HTR-8/SVneo (cell line): ENCODE data around the gene SLC22A23.
A peak's percentile ranks its signal among the peaks of the same experiment; 100 is the strongest.

Source experiments
- DNase-seq: peaks from one replicate; pipeline ENCODE4 v3.0.0; 2011; ENCODE audit warnings: low spot score, mixed read lengths; ENCODE audit not compliant: insufficient read length
- FAIRE-seq: peaks from 2 replicates; lab custom pipeline; 2011; peaks lifted over from hg19 to GRCh38; lab: Jason Lieb, UNC

The SLC22A23 gene

GRCh38 chr6:3424185-3424927 is 32.5 kb downstream of the SLC22A23 start:
- FAIRE-seq (no peak), DNase-seq (no peak)

GRCh38 chr6:3423439-3424184 is 33.2 kb downstream of the SLC22A23 start:
- no peak for DNase-seq

GRCh38 chr6:3422435-3423070 is 34.3 kb downstream of the SLC22A23 start:
- DNase-seq (no peak), FAIRE-seq (no peak)

More at GRCh38 chr6:3423439-3424184, 33.2 kb downstream of the SLC22A23 start:
- FAIRE-seq: no peak

GRCh38 chr6:3421791-3422434 is 34.9 kb downstream of the SLC22A23 start:
- no peak for DNase-seq
- FAIRE-seq: no peak

- no peak for DNase-seq
- FAIRE-seq: no peak
Observed at GRCh38 chr6:3421143-3421542, 35.7 kb downstream of the SLC22A23 start.

GRCh38 chr6:3419624-3420272 is 37.1 kb downstream of the SLC22A23 start:
- DNase-seq (no peak), FAIRE-seq (no peak)

GRCh38 chr6:3418496-3419060 is 38.3 kb downstream of the SLC22A23 start:
- no peak for FAIRE-seq
- no peak for DNase-seq

GRCh38 chr6:3417473-3417872 is 39.4 kb downstream of the SLC22A23 start:
- DNase-seq (no peak), FAIRE-seq (no peak)

- FAIRE-seq: no peak
- DNase-seq: no peak
Observed at GRCh38 chr6:3415490-3415889, 41.4 kb downstream of the SLC22A23 start.

GRCh38 chr6:3415082-3415453 is 41.8 kb downstream of the SLC22A23 start:
- no peak for FAIRE-seq

GRCh38 chr6:3414327-3415081 is 42.3 kb downstream of the SLC22A23 start:
- FAIRE-seq: no peak
- DNase-seq: no peak

More at GRCh38 chr6:3415082-3415453, 41.8 kb downstream of the SLC22A23 start:
- DNase-seq: no peak

GRCh38 chr6:3413592-3413991 is 43.3 kb downstream of the SLC22A23 start:
- DNase-seq: no peak
- FAIRE-seq: no peak

- no peak for FAIRE-seq
Observed at GRCh38 chr6:3412779-3413500, 43.9 kb downstream of the SLC22A23 start.

GRCh38 chr6:3411967-3412778 is 44.7 kb downstream of the SLC22A23 start:
- no peak for DNase-seq
- no peak for FAIRE-seq

More at GRCh38 chr6:3412779-3413500, 43.9 kb downstream of the SLC22A23 start:
- DNase-seq: no peak

- DNase-seq (peak; percentile 75), FAIRE-seq (no peak)
Observed at GRCh38 chr6:3410385-3411360, 46.2 kb downstream of the SLC22A23 start.

- no peak for FAIRE-seq
Observed at GRCh38 chr6:3409699-3410384, 47.0 kb downstream of the SLC22A23 start.

More at GRCh38 chr6:3409699-3410384, 47.0 kb downstream of the SLC22A23 start:
- DNase-seq: no peak
